DMS53 treated with DMSO at 0.1 percent for 48 hours (cell line): ENCODE data around the gene MLXIP.

Experiments used
- DNase-seq: peaks from one replicate; lab custom pipeline; 2025; ENCODE audit not compliant: unreplicated experiment; lab: John Stamatoyannopoulos, UW

Gene MLXIP

DNA sequence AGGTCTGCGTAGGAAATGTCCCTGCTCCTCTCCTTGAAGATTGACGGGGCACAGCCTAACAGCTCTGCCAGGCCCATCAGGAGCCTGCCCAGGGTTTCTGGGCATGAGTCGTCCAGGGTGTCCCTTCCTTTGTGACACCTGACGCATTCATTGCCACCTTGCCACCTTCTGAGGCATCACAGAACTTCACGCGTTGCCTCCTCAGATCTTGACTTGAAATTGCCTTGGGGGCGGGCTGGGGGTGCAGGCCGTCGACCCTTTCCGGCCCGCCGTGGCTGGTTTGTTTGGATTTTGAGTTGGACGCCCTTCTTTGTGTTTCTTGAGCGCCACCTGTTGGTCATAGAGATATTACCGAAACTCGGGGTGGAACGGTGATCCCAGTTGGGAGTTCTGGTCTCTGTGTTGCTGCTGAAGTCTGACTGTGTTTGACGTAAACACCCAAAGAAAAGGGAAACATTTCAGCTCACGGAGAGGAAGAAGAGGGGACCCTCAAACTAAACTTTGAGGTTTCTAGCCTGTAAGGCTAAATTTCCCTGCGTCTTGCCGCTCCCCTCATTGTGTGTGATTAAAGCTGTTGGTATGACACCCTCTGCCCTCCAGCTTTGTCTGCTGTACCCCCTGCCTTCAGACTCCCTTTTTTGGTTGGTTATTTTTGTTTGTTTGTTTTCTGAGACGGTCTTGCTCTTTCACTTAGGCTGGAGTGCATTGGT, 44.6 kb downstream of the MLXIP start:
- DNase-seq: peak; percentile 49

- DNase-seq: no peak
Measured at GRCh38 chr12:122123761-122124145, 45.2 kb downstream of the MLXIP start.

- DNase-seq: no peak
Measured at GRCh38 chr12:122124370-122124769, 45.8 kb downstream of the MLXIP start.

GRCh38 chr12:122125452-122126341, 47.1 kb downstream of the MLXIP start:
- DNase-seq: no peak

- no peak for DNase-seq
Measured at GRCh38 chr12:122126342-122126635, 47.7 kb downstream of the MLXIP start.

DNA sequence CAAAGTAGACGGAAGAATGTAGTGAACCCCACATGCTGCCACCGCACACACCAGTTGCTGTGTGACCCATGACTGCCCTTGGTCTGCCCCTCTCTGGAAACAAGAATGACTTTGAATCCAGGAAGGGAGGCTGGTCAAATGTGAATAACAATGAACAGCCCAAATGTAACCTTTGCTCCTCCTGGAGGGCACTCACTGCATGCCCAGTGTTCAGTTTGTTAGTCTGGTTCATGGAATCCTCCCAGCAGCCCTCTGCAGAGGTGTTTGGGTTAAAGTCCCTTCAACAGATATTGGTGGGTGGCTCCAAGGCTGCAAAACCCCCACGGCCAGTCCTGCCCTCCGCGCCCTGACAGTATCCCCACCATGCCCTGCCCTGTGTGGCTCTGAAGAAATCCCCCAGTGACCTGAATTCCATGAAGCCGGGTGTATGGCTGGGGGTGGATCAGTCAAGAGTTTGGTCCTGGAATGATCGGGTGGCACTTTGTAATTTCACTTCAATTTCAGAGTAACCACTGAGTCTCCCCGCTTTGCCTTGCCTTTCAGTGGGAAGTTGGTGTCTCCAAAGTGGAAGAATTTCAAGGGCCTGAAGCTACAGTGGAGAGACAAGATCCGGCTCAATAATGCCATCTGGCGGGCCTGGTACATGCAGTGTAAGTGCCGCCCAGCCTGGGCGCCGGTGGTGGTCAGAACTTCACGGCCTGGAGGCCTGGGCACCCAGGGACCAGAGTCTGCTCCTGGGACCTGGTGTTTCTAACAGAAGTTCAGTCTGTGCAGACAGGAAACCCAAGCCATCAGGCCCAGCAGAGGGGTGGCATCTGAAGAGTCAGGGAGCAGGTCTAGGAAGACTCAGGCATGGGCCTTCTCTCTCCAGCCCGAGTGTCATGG, 48.4 kb downstream of the MLXIP start:
- DNase-seq: no peak

GRCh38 chr12:122127839-122128238, 49.3 kb downstream of the MLXIP start:
- DNase-seq: no peak

DNA sequence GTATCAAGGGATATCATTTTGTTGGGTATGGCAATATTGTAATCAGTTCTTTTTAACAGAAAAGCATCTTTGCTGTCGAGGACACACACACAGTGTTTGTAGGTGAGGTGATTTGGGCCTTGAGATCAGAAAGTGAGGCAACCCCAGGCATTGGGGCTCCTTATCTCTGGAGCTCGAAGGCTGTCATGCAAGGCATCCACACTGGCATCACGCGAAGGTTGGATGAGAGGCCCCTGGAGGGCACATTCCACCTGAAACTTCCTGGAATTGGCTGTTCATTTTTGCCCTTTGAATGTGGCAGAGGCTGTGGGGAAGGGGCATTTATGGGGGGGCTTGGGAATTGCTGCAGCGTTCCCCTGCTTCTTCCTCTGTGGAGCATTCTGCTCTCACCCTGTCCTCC, 49.9 kb downstream of the MLXIP start:
- DNase-seq: no peak

DNA sequence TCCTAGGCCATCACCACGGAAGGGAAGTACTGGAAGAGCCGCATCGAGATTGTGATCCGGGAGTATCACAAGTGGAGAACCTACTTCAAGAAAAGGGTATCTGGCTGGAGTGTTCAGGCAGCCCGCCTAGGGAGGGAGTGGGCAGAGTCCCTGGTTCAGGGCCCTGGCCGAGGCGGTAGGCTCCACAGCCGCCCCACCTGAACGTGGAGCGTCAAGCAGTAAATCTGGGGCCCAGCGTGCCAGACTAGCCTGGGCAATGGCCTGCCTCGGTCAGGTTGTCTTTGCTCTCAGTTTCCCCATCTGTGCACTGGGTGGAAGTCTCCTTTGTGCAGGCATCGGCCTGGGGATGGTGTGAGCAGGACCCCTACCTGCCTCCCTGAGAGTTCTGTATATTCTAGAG, 50.6 kb downstream of the MLXIP start:
- DNase-seq: no peak

DNA sequence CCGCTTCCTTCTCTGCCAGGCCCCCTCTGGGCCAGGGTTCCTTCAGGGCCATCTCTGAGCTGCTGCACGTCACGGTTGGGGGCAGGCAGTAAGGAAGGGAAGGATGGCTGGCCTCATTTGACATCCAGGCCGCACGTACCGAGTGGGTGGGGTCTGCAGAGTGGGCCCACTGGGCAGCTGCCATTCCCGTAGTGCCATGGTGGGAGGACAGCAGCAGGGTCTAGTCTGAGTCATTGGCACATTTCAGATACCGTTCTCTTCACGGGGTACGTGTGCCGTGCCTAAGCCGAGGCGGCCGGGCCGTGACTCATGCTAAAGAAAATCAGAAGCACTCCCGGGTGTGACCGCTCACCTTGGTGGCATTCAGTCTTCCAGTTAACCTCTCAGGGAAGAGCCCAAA, 51.6 kb downstream of the MLXIP start:
- no peak for DNase-seq

DNA sequence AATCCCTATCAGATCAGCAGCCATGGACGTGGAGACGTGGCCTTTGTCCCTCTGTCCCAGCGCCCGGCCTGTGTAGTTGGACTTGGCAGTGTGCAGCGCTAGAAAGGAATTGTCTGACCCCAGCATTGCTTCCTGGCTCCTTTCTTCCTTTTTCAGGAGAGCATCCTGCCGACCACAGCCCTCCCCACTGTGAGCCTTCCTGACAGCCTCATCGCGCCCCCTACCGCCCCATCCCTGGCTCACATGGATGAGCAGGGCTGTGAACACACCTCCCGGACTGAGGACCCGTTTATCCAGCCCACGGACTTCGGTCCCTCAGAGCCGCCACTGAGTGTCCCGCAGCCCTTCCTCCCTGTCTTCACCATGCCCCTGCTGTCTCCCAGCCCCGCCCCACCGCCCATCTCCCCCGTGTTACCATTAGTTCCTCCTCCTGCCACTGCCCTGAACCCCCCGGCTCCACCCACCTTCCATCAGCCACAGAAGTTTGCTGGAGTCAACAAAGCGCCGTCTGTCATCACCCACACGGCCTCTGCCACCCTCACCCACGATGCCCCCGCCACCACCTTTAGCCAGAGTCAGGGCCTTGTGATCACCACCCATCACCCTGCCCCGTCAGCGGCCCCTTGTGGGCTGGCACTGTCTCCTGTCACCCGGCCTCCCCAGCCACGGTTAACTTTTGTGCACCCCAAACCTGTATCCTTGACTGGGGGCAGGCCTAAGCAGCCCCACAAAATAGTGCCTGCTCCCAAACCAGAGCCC, 54.8 kb downstream of the MLXIP start:
- DNase-seq: no peak

DNA sequence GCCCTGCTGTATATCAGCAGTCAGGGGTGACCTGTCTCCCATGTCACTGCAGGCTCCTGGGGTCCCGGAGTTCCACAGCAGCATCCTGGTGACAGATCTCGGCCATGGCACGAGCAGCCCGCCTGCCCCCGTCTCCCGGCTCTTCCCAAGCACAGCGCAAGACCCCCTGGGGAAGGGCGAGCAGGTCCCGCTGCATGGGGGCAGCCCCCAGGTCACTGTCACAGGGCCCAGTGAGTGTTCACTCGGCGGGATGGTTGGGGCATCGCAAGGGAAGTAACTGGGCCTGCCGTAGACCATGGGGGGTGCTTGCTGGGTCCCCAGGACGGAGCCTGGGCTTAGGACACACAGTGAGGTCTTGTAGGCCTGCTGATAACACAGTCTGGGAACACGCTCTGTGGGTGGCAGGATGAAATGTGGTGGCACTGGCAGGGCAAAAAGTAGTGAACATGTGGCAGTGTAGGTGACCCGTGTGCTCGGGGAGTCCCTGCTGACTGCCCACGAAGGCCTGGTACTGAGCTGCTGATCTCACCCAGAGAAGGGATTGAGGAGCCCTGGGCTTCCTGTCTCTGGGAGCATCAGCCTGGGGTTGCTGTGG, 57.0 kb downstream of the MLXIP start:
- no peak for DNase-seq

DNA sequence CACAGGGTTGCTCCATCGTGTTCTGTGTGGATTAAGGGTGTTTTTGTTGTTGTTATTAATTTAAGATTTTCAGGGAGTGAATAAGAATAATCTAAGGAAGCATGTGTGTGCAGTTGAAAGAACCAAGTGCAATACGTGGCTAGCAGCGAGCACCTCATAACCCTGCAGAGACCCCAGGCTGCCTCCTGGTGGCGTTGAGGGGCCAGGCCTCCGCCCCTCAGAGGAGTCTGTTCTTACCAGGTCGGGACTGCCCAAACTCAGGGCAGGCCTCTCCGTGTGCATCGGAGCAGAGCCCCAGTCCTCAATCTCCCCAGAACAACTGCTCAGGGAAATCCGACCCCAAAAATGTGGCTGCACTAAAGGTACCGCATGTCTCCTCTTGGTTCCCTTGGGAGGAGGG, 58.7 kb downstream of the MLXIP start:
- no peak for DNase-seq

GRCh38 chr12:122137681-122138080, 59.1 kb downstream of the MLXIP start:
- peak; percentile 19 for DNase-seq

- DNase-seq: no peak
Measured at GRCh38 chr12:122138181-122138580, 59.6 kb downstream of the MLXIP start.

GRCh38 chr12:122138616-122139015, 60.1 kb downstream of the MLXIP start:
- no peak for DNase-seq

DNA sequence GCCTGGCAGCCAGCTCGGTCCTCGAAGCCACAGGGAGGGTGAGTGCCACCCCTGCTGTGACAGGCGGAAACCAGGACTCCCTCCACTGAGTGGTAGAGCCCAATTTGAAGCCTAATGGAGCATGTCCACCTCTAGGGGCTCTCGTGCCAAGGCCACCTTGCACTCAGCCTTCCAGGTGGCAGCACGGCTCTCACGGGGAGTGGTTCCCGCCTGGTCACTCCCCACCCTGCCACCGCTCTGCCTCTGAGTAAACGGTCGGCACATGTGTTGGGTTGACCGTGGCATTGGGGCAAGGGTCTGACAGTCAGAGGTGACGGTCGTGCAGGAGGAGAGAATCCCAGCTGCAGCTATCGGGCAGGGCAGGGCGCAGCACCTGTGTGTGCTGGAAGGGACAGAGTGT, 60.7 kb downstream of the MLXIP start:
- no peak for DNase-seq

GRCh38 chr12:122139941-122140340, 61.4 kb downstream of the MLXIP start:
- no peak for DNase-seq

GRCh38 chr12:122140467-122141257, 62.1 kb downstream of the MLXIP start:
- DNase-seq: no peak
